HFF-Myc (cell line): ENCODE results near the gene TMEM183A.

Experiments used
- DNase-seq: peaks from one replicate; pipeline ENCODE4 v3.0.0-alpha.2; 2011; ENCODE audit warnings: low read depth; ENCODE audit errors: extremely low read depth
- H3K4me3 ChIP-seq: replicated peaks from 2 replicates; pipeline ENCODE4 v1.5.1; 2011; ENCODE audit warnings: low read depth, mild to moderate bottlenecking, control low read depth, low read length
- TF ChIP-seq, protein P1 (sequence below): IDR thresholded peaks from 2 replicates; pipeline ENCODE4 v1.5.1; 2012; ENCODE audit warnings: mild to moderate bottlenecking, low read depth, low read length, control low read depth; ENCODE audit errors: missing control alignments

The TMEM183A gene, protein sequence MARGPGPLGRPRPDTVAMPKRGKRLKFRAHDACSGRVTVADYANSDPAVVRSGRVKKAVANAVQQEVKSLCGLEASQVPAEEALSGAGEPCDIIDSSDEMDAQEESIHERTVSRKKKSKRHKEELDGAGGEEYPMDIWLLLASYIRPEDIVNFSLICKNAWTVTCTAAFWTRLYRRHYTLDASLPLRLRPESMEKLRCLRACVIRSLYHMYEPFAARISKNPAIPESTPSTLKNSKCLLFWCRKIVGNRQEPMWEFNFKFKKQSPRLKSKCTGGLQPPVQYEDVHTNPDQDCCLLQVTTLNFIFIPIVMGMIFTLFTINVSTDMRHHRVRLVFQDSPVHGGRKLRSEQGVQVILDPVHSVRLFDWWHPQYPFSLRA

DNA sequence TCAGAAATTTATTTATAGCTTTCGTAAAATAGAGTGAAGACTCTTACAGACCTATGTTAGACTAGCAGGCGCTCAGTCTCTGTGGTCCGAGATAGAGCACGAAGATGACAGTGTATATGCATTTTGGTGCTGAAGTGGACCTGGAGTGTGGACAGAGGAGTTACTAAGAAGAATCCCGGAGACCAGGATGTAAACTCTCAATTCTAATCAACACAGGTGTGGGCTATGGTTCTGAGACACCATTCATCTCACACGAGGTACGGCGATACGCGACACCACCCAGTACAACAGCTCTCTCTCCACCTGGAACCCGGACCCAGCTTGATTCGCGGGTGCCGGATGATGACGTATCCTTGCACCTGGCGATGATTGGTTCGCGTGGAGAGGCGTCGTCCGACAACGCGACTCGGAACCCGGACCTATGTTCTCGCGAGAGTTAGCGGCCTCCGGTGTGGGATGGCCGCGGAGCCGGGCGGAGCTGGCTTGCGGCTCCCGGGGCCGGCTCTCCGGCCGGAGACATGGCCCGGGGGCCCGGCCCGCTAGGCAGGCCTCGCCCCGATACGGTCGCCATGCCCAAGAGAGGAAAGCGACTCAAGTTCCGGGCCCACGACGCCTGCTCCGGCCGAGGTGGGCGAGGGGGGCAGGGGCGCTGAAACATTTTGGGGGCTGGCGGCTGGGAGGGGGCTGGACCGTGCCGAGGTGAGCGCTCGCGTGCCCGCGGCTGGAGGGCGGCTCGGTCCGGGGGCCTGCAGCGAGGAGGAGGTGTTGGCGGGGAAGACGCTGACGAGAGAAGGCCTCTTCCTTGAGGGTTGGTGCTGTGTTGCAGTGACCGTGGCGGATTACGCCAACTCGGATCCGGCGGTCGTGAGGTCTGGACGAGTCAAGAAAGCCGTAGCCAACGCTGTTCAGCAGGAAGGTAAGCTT is at the start of gene TMEM183A:
Gene TMEM183A, plus strand, starts transcription at position 427 of the 924 bp plus-strand sequence. Its CDS starts 92 bp downstream, at position 519.
- DNase-seq, result peak; percentile 96
- H3K4me3 ChIP-seq, result peak within 1 kb of the TSS; percentile 92
- TF ChIP-seq, protein P1, sequence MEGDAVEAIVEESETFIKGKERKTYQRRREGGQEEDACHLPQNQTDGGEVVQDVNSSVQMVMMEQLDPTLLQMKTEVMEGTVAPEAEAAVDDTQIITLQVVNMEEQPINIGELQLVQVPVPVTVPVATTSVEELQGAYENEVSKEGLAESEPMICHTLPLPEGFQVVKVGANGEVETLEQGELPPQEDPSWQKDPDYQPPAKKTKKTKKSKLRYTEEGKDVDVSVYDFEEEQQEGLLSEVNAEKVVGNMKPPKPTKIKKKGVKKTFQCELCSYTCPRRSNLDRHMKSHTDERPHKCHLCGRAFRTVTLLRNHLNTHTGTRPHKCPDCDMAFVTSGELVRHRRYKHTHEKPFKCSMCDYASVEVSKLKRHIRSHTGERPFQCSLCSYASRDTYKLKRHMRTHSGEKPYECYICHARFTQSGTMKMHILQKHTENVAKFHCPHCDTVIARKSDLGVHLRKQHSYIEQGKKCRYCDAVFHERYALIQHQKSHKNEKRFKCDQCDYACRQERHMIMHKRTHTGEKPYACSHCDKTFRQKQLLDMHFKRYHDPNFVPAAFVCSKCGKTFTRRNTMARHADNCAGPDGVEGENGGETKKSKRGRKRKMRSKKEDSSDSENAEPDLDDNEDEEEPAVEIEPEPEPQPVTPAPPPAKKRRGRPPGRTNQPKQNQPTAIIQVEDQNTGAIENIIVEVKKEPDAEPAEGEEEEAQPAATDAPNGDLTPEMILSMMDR, result no peak

DNA sequence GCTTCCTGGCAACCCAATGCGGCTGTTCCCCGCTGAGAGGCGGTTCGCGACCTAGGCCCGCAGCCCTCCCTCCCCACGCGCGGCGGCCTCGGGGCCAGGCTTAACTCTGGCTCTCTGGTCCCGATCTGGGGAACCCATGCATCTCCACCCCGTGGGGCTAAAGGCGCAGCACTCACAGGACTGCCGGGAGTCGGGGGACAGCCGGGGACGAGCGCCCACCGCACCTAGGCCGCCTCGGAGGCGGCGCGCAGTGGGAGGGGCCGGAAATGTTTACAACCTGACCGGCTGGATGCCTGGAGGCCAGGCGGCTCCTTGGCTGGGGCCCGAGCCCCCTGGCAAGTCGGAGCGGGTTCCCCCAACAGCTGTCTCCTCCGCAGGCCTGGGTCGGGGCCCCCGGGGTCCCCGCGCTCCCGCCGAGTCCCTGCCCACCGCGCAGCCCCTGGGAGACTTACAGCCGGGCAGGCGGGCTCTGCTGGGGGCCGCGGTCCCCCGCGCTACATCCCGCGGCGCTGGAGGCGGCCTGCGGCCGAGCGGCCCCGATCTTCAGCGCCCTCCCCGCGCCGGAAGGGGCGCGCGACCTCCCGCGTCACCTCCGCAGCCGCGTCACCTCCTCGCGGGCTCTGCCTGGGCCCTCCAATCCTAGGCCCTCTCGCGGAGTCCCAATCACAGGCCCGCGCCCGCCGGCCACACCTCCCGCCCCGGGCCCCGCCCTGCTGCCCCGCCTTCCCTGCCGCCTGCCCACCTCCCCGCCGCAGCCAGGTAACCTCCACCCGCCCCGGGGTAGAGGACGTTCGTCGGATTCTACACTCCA is 49.2 kb upstream of the TMEM183A start, which contains the start of gene ADIPOR1:
Gene ADIPOR1, minus strand, starts transcription at position 580 of the 811 bp plus-strand sequence. CDS start 7,242 bp downstream, outside the sequence.
- DNase-seq, result no peak
- TF ChIP-seq, protein P1, result no peak
- peak within 1 kb of the TSS; percentile 84 for H3K4me3 ChIP-seq

DNA sequence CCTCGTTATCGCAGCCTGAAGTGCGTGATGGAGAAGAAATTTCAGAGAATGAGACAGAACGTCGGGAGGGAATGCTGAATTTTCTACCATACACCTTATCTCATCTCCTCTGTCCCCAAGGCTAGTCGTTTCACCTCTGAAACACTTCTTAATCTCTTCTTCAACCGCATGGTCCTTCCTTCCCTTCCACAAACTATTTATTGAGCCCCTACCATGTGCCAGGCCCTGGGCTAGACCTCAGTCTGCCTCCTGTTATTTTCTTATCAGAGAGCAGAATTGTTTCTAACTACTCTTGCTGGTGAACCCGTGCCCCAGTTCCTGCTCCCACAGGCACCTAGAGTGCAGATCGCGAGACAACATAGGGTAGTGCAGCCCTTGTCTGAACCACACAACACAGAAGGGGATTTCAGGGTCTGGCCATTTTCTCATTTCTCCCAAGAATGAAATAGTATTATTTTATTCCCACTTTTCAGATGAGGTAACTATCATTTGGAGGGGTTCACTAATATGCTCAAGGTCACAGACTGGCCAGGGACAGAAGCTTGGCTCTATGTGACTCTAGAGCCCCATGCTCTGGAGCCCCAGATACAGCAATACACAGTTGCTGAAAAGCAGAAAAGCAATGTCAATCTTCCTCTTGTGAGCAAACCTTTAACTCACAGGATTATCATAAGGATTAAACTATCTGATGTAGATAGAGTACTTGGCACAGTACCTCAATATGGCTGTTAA is 48.5 kb upstream of the TMEM183A start:
- DNase-seq, result no peak
- peak overlapping the region; percentile 84 for H3K4me3 ChIP-seq
- TF ChIP-seq, protein P1, result no peak

DNA sequence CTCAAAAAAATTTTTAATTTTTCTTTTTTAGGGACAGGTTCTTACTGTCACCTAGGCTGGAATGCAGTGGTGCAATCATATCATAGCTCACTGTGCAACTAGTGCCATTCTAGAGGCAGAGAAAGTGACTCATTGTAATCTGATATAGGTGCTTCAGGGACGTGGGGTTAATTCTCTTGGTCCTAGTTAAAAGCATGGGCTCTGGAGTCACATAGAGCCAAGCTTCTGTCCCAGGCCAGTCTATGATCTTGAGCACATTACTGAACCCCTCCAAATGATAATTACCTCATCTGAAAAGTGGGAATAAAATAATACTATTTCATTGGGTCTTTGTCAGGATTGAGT is 47.9 kb upstream of the TMEM183A start:
- no peak overlapping the region for H3K4me3 ChIP-seq
- TF ChIP-seq, protein P1, result no peak
- DNase-seq, result peak; percentile 36

DNA sequence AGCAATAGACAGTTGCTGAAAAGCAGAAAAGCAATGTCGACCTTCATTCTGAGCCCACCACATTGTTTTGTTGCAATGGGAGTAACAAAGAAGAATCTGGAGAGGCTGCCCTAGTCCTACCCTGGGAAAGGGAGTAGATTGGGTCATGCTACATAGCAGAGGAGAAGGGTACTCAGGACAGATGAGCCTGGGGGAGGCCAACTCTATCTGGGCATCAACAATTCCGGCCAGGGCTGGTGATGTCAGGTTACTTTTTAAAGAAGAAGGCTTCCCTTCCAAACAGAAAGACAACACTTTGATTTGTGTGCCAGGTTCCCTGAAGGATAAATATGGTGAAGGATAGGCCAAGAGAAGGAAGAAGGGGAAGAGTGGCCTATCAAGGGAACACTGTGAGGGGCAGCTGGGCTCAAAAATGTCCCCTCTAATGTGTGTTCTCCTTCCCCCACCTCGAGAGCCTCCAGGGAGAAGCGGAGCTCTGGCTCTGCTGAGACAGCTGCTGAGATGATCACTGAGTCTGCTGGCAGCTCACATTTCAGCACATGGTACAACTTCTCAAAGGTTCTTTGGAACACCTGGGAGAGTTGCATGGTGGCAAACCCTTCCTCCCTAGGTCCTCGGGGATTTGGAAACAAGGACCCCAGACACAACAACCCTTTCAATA is 45.8 kb upstream of the TMEM183A start:
- no peak for DNase-seq
- TF ChIP-seq, protein P1, result no peak
- no peak overlapping the region for H3K4me3 ChIP-seq
